ENCODE measurements around the gene PSME4.

DNA sequence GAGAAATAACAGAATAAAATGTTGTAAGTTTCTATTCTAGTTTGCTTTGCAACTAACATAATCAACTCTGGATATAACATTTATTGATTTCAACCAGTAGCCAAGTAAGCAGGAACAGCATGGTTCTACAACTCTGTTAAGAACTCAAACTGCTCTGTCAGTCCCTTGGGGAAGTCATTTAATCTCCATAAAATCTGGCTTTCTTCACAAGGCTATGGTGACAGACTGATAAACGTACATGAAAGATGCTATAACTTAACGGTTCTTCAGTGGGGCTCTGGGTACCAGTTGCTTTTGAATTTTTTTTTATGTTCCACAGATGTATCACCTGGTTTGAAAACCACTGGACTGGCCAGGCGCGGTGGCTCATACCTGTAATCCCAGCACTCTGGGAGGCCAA lies 10.3 kb downstream of the PSME4 start:
- TF ChIP-seq YY1 (IDR thresholded peaks at IDR 0.05) = no peak
- no peak for TF ChIP-seq TAF1 (conservative IDR thresholded peaks at IDR 0.05)
- TF ChIP-seq, protein P1, sequence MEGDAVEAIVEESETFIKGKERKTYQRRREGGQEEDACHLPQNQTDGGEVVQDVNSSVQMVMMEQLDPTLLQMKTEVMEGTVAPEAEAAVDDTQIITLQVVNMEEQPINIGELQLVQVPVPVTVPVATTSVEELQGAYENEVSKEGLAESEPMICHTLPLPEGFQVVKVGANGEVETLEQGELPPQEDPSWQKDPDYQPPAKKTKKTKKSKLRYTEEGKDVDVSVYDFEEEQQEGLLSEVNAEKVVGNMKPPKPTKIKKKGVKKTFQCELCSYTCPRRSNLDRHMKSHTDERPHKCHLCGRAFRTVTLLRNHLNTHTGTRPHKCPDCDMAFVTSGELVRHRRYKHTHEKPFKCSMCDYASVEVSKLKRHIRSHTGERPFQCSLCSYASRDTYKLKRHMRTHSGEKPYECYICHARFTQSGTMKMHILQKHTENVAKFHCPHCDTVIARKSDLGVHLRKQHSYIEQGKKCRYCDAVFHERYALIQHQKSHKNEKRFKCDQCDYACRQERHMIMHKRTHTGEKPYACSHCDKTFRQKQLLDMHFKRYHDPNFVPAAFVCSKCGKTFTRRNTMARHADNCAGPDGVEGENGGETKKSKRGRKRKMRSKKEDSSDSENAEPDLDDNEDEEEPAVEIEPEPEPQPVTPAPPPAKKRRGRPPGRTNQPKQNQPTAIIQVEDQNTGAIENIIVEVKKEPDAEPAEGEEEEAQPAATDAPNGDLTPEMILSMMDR (IDR thresholded peaks at IDR 0.05; ENCODE audit: low read depth, low read length, missing input control) = no peak
- TF ChIP-seq, protein P2, sequence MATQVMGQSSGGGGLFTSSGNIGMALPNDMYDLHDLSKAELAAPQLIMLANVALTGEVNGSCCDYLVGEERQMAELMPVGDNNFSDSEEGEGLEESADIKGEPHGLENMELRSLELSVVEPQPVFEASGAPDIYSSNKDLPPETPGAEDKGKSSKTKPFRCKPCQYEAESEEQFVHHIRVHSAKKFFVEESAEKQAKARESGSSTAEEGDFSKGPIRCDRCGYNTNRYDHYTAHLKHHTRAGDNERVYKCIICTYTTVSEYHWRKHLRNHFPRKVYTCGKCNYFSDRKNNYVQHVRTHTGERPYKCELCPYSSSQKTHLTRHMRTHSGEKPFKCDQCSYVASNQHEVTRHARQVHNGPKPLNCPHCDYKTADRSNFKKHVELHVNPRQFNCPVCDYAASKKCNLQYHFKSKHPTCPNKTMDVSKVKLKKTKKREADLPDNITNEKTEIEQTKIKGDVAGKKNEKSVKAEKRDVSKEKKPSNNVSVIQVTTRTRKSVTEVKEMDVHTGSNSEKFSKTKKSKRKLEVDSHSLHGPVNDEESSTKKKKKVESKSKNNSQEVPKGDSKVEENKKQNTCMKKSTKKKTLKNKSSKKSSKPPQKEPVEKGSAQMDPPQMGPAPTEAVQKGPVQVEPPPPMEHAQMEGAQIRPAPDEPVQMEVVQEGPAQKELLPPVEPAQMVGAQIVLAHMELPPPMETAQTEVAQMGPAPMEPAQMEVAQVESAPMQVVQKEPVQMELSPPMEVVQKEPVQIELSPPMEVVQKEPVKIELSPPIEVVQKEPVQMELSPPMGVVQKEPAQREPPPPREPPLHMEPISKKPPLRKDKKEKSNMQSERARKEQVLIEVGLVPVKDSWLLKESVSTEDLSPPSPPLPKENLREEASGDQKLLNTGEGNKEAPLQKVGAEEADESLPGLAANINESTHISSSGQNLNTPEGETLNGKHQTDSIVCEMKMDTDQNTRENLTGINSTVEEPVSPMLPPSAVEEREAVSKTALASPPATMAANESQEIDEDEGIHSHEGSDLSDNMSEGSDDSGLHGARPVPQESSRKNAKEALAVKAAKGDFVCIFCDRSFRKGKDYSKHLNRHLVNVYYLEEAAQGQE (IDR thresholded peaks at IDR 0.05) = no peak
- TF ChIP-seq EGR1 (IDR thresholded peaks at IDR 0.05; ENCODE audit: low read depth in 2 of 2) = no peak

Measured in liver (tissue), 3 donors.